ENCODE measurements around the gene TAF6.

DNA sequence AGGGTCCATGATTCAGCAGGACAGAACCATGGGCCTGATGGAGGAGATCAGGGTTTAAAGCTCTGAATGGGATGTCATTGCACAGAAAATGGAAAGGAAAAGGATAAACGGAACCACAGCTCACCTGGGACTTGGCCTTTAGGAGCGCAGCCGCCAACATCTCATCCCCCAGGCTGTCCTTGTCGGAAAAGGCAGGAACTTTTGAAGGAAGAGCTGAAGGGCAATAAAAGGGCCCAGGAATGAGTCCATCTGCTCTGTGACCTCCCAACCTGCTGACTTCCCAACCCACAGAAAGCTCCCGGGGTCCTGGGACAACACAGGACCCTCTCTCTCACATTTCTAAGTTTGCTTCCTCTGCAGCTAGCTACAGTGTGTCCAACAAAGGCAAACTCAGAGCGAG is 43.7 kb downstream of the TAF6 start:
- TF ChIP-seq POLR2A (IDR thresholded peaks at IDR 0.05; ENCODE audit: low read length) (no peak), GATA1 (IDR thresholded peaks at IDR 0.05; ENCODE audit: low read depth, low read length) (no peak)

Measured in erythroblast (primary cell).